D721Med (cell line): Measurements from ENCODE around the gene SPSB2.

Experiments
- DNase-seq: peaks from one replicate; pipeline ENCODE4 v3.0.0; 2011; ENCODE audit warnings: low spot score; ENCODE audit not compliant: insufficient read length
- FAIRE-seq: peaks from 2 replicates; lab custom pipeline; 2011; peaks lifted over from hg19 to GRCh38; lab: Jason Lieb, UNC
- CTCF ChIP-seq: IDR thresholded peaks from 2 replicates; pipeline ENCODE4 v1.5.1; 2012; ENCODE audit warnings: mild to moderate bottlenecking, control low read depth; ENCODE audit not compliant: insufficient read depth; ENCODE audit errors: missing control alignments

Gene SPSB2, protein sequence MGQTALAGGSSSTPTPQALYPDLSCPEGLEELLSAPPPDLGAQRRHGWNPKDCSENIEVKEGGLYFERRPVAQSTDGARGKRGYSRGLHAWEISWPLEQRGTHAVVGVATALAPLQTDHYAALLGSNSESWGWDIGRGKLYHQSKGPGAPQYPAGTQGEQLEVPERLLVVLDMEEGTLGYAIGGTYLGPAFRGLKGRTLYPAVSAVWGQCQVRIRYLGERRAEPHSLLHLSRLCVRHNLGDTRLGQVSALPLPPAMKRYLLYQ

DNA sequence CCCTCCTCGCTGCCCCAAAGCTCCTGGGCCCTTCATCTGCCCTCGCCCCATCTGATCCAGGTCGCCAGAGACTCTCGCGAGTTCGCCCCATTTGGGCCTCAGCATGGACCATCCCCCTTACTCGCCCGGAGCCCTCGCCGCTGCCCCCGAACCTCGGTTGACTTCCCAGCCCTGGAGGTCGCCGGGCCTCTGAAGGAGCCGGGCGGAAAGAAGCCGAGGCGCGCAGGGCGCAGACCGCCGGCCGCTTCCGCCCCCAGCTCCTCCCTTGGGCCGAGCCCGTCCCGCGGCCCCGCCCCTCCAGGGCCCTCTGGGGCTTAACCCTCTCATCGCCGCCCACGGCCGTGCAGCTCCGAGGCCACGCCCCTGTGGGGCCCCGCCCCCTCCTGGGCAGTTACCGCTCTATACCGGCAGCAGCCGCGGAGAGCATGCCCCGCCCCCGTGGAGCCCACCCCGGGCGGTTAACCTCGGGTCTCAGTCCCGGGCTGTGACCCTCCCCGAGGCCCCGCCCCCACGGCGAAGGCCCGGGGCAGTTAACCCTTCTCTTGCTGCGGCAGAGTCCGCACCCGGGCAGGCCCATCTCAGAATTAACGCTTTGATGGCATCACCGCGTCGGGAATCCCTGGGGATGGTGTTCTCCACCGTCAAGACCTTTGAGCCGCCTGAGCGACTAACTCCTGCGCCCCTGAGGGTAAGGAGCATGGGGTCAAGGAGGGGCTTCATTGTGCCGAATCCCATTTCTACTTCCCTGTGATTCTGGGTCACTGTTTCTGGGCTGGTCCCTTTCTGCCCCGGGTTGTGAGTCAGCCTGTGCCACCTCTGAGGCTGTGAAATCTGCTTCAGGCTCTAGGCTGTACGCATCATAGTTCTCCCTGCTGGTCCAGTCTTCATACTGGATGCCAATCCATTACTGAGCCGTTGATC, at the start of gene SPSB2:
Gene SPSB2 (minus strand): TSS at position 210 of the 921 bp plus-strand sequence. CDS start 402 bp downstream, outside the sequence.
- no peak for TF ChIP-seq CTCF
- FAIRE-seq (no peak), DNase-seq (peak; percentile 91)

- TF ChIP-seq CTCF: no peak
- no peak for DNase-seq
Measured at GRCh38 chr12:6921996-6922946, 49.2 kb upstream of the SPSB2 start.

GRCh38 chr12:6921539-6921938, 48.4 kb upstream of the SPSB2 start:
- FAIRE-seq: no peak
- TF ChIP-seq CTCF: no peak

More at GRCh38 chr12:6921996-6922946, 49.2 kb upstream of the SPSB2 start:
- FAIRE-seq: no peak

GRCh38 chr12:6919588-6919987, 46.5 kb upstream of the SPSB2 start:
- TF ChIP-seq CTCF: no peak
- DNase-seq (no peak), FAIRE-seq (no peak)

More at GRCh38 chr12:6921539-6921938, 48.4 kb upstream of the SPSB2 start:
- DNase-seq: no peak

- FAIRE-seq: no peak
- TF ChIP-seq CTCF: no peak
- DNase-seq: no peak
Measured at GRCh38 chr12:6917491-6918231, 44.6 kb upstream of the SPSB2 start.

- TF ChIP-seq CTCF: no peak
- no peak for FAIRE-seq
- DNase-seq: no peak
Measured at GRCh38 chr12:6916426-6917200, 43.5 kb upstream of the SPSB2 start.
